ENCODE data around the gene HNRNPA0.

Gene HNRNPA0

DNA sequence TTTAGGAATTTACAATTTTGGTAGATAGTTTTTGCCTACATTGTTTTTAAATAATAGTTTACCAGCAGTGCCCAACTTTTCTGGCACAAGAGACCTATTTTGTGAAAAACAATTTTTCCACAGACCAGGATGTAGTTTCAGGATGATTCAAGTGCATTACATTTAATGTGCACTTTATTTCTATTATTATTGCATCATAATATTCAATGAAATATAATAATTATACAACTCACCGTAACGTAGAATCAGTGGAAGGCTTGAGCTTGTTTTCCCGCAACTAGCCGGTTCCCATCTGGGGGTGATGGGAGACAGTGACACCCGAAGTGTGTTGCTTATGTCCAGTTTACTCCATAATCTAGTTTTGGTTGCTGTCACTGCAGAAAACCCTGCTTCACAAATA, 3.5 kb upstream of the HNRNPA0 start:
- H3K27ac ChIP-seq, result no peak overlapping the region
- H3K4me1 ChIP-seq (ENCODE audit: low read depth, poor library complexity, severe bottlenecking), result peaks cover 6% of the 10 kb centered on the region
- peaks cover 14% of the 10 kb centered on the region for H3K79me2 ChIP-seq (ENCODE audit: insufficient read depth, low read depth)
- no peaks in the 10 kb centered on the region for H3K36me3 ChIP-seq (ENCODE audit: insufficient read depth)
- no peaks in the 10 kb centered on the region for H3K27me3 ChIP-seq (ENCODE audit: insufficient read depth, low read depth)
- no peak overlapping the region for H3K4me3 ChIP-seq (IDR thresholded peaks at IDR 0.05; ENCODE audit: insufficient read depth, low read depth, low read length)
- TF ChIP-seq, protein P1, sequence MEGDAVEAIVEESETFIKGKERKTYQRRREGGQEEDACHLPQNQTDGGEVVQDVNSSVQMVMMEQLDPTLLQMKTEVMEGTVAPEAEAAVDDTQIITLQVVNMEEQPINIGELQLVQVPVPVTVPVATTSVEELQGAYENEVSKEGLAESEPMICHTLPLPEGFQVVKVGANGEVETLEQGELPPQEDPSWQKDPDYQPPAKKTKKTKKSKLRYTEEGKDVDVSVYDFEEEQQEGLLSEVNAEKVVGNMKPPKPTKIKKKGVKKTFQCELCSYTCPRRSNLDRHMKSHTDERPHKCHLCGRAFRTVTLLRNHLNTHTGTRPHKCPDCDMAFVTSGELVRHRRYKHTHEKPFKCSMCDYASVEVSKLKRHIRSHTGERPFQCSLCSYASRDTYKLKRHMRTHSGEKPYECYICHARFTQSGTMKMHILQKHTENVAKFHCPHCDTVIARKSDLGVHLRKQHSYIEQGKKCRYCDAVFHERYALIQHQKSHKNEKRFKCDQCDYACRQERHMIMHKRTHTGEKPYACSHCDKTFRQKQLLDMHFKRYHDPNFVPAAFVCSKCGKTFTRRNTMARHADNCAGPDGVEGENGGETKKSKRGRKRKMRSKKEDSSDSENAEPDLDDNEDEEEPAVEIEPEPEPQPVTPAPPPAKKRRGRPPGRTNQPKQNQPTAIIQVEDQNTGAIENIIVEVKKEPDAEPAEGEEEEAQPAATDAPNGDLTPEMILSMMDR (conservative IDR thresholded peaks at IDR 0.05; ENCODE audit: low read depth, low read length), result no peak
- no peak overlapping the region for H3K9ac ChIP-seq
- H2AFZ ChIP-seq (ENCODE audit: low read depth), result no peak overlapping the region
- no peak overlapping the region for H3K4me2 ChIP-seq
- H4K20me1 ChIP-seq (ENCODE audit: insufficient read depth), result peaks cover 2% of the 10 kb centered on the region; the same call in 1 of the 2 replicates

DNA sequence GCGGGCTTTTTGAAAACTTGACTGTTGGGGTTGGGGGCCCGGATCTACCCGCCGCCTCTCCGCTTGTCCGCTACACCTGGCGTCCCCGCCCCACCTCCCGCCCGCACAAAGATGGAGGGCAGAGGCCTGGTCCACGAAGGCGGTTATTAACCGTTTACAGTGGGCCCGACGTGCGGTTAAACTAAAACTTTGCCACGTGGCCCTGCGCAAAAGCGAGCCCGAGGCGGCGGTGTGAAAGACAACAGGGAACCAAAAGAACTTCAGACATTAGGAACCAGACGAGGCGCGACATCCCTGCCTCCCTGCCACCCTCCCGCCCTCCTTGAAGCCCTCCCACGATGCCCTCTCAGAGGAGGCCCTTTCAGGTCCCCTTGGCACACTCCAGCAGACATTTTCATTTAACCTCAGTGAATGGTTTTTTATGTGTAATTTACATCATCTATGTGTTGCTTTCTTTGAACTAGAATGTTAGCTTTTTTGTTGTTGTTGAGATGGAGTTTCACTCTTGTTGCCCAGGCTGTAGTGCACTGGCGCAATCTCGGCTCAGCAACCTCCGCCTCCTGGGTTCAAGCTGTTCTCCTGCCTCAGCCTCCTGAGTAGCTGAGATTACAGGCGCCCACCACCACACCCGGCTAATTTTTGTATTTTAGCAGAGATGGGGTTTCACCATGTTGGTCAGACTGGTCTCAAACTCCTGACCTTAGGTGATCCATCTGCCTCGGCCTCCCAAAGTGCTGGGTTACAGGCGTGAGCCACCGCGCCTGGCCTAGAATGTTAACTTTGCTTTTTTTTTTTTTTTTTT, 999 bp upstream of the HNRNPA0 start:
- H3K36me3 ChIP-seq (ENCODE audit: insufficient read depth), result no peaks in the 10 kb centered on the region
- H3K4me3 ChIP-seq (IDR thresholded peaks at IDR 0.05; ENCODE audit: insufficient read depth, low read depth, low read length), result no peak overlapping the region
- H3K9ac ChIP-seq, result peak overlapping the region; percentile 96
- no peaks in the 10 kb centered on the region for H3K27me3 ChIP-seq (ENCODE audit: insufficient read depth, low read depth)
- TF ChIP-seq, protein P1 (conservative IDR thresholded peaks at IDR 0.05; ENCODE audit: low read depth, low read length), result no peak
- peak overlapping the region; percentile 87 for H3K27ac ChIP-seq
- peaks cover 27% of the 10 kb centered on the region for H4K20me1 ChIP-seq (ENCODE audit: insufficient read depth)
- H3K4me1 ChIP-seq (ENCODE audit: low read depth, poor library complexity, severe bottlenecking), result peaks cover 17% of the 10 kb centered on the region
- H2AFZ ChIP-seq (ENCODE audit: low read depth), result peak overlapping the region; percentile 75
- peaks cover 39% of the 10 kb centered on the region for H3K79me2 ChIP-seq (ENCODE audit: insufficient read depth, low read depth)
- peak overlapping the region; percentile 54 for H3K4me2 ChIP-seq

DNA sequence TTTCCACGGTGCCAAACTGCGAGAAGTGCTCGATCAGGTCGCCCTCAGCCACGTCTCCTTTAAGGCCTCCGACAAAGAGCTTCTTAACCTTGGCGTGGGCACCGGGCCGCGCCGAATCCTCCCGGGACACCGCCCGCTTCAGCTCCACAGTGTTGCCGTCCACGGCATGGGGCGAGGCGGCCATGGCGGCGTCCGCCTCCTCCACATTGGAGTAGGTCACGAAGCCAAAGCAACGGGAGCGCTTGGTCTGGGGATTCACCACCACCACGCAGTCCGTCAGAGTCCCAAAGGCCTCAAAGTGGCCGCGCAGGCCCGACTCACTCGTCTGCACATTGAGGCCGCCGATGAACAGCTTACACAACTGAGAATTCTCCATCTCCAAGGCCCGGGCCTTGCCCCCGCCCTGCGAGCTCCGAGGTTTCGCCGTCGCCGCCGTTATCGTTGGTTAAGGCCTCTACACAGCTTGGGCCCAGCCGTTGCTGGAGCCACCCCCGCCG, 424 bp downstream of the HNRNPA0 start:
- peaks cover 27% of the 10 kb centered on the region for H4K20me1 ChIP-seq (ENCODE audit: insufficient read depth)
- peak overlapping the region; percentile 75 for H2AFZ ChIP-seq (ENCODE audit: low read depth)

DNA sequence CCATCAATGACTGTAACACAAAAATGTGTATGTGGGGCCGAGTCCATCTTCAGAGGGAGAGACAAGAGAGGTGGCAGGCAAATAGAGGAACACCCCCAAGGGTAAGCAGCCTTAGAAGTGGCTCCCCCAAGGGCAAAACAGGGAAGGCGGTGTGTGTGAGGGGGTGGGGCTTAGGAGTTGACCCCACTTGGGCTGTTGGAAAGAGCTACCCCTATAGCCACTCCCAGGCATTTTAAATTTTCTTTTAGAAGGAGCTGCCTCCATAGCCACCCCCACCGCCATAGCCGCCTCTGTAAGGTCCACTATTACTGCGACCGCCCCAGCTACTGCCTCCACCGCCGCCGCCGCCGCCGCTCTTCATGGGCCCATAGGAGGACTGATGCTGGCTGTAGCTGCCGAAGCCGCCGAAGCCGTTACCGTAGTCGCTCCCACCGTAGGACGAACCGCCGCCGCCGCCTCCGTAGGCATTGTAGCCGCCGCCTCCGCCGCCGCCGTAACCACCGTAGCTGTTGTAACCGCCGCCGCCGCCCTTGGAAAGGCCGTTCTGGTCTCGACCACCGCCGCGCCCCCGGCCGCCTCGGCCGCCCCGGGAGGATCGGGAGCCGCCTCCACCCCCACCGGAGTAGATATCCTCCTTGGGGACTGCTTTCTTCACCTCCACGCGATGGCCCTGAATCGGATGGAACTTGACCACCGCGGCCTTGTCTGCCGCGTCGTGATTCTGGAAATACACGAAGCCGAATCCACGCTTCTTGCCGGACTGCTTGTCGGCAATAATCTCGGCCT, 1.1 kb downstream of the HNRNPA0 start:
- no peak overlapping the region for H2AFZ ChIP-seq (ENCODE audit: low read depth)
- H4K20me1 ChIP-seq (ENCODE audit: insufficient read depth), result peaks cover 27% of the 10 kb centered on the region
- no peaks in the 10 kb centered on the region for H3K36me3 ChIP-seq (ENCODE audit: insufficient read depth)
- H3K79me2 ChIP-seq (ENCODE audit: insufficient read depth, low read depth), result peaks cover 42% of the 10 kb centered on the region
- peak overlapping the region; percentile 96 for H3K9ac ChIP-seq
- TF ChIP-seq, protein P1 (conservative IDR thresholded peaks at IDR 0.05; ENCODE audit: low read depth, low read length), result no peak
- H3K27ac ChIP-seq, result peak overlapping the region; percentile 87
- no peaks in the 10 kb centered on the region for H3K27me3 ChIP-seq (ENCODE audit: insufficient read depth, low read depth)
- H3K4me1 ChIP-seq (ENCODE audit: low read depth, poor library complexity, severe bottlenecking), result peaks cover 17% of the 10 kb centered on the region
- H3K4me2 ChIP-seq, result peak overlapping the region; percentile 63
- H3K4me3 ChIP-seq (IDR thresholded peaks at IDR 0.05; ENCODE audit: insufficient read depth, low read depth, low read length), result no peak overlapping the region

More for the DNA sequence above, 424 bp downstream of the HNRNPA0 start:
- H3K4me1 ChIP-seq (ENCODE audit: low read depth, poor library complexity, severe bottlenecking), result peaks cover 17% of the 10 kb centered on the region
- peak overlapping the region; percentile 50 for H3K4me2 ChIP-seq
- no peak overlapping the region for H3K4me3 ChIP-seq (IDR thresholded peaks at IDR 0.05; ENCODE audit: insufficient read depth, low read depth, low read length)
- H3K27me3 ChIP-seq (ENCODE audit: insufficient read depth, low read depth), result no peaks in the 10 kb centered on the region
- peaks cover 42% of the 10 kb centered on the region for H3K79me2 ChIP-seq (ENCODE audit: insufficient read depth, low read depth)
- H3K27ac ChIP-seq, result peak overlapping the region; percentile 87
- TF ChIP-seq, protein P1 (conservative IDR thresholded peaks at IDR 0.05; ENCODE audit: low read depth, low read length), result no peak
- peak overlapping the region; percentile 96 for H3K9ac ChIP-seq
- H3K36me3 ChIP-seq (ENCODE audit: insufficient read depth), result no peaks in the 10 kb centered on the region

Data from KMS-11 (cell line).